ENCODE results near the gene CAAP1. TPM values are rescaled to one million over a fixed set of nuclear protein-coding genes. Genes with fewer than 3 reads are reported as not detected.

Gene CAAP1
- total and polyA plus RNA-seq, 10 of the 15 experiments (the other 5 are each of a cell fraction or from before 2014, with no cell fraction given), result 11.0 to 27.5 (median 20.5) TPM

DNA sequence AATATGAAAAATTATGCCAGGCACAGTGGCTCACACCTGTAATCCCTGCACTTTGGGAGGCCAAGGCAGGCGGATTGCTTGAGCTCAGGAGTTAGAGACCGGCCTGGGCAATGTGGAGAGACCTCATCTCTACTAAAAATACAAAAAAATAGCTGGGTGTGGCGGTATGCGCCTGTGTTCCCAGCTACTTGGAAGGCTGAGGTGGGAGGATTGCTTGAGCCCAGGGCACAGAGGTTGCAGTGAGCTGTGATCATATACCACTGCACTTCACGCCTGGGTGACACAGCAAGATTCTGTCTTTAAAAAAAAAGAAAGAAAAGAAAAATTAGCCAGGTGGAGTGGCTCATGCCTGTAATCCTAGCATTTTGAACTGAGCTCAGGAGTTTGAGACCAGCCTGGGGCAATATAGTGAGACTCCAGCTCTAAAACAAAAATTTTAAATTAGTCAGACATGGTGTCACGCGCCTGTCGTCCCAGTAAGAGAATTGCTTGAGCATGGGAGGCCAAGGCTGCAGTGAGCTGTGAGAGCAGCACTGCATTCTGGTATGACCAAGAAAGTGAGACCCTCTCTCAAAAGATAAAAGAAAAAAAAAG is 36.4 kb upstream of the CAAP1 start (continued):
- TF ChIP-seq PKNOX1 (IDR thresholded peaks at IDR 0.05), result no peak
- no peak for TF ChIP-seq CHD2 (IDR thresholded peaks at IDR 0.05; ENCODE audit: borderline replicate concordance, low read depth, low read length)

DNA sequence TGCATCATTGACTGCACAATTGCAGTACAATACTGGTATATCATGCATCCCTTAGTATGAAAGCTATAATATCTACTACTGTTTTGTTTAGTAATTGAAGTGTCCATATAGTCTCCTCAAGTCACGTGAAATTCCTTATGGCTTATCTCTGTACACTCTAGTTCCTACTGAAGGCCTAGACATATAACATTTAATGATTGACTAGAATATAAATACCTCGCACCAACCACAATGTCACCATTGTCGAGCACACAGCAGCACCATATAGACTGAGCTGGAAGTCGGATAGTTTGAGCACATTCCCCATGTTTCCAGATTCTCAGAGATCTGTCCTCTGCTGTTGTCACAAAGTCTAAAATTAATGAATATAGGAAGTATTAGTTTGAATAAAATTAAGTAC is 33.0 kb upstream of the CAAP1 start:
- H3K4me3 ChIP-seq, result no peak overlapping the region
- 97% methylated on average over 4 of the region's 4 CpGs for WGBS (ENCODE audit: insufficient coverage, insufficient replicate concordance, low lambda C conversion rate, missing lambda C conversion rate)
- DNase-seq (ENCODE audit: low read depth, low spot score) (no peak), ATAC-seq (no peak), FAIRE-seq (no peak)
- no peak overlapping the region for H3K9ac ChIP-seq (ENCODE audit: control insufficient read depth, insufficient read depth, low read length)
- no TSS peak for BruUV-seq (replicated peaks)
- in situ Hi-C loops (cut with MboI), result no loop called here
- no peak overlapping the region for H3K4me2 ChIP-seq (ENCODE audit: control insufficient read depth, insufficient read depth)
- H3K27ac ChIP-seq (ENCODE audit: control insufficient read depth, insufficient read depth), result no peak overlapping the region
- no peaks in the 10 kb centered on the region for H3K27me3 ChIP-seq (replicated peaks in 1 of 2; ENCODE audit: control insufficient read depth in 2 of 2, insufficient read depth in 2 of 2, low read length in 1 of 2)
- H3K9me3 ChIP-seq (replicated peaks; ENCODE audit: control insufficient read depth, insufficient read depth, low read length), result no peaks in the 10 kb centered on the region
- no peak overlapping the region for H2AFZ ChIP-seq (ENCODE audit: control insufficient read depth, low read depth, low read length)
- POLR2A ChIA-PET, result no interaction called here
- RAD21 ChIA-PET (ENCODE audit: unreplicated experiment), result interaction anchor here (0.6 kb wide), 1 partner anchor 107 kb away, joined by 4 read pairs; no protein-coding TSS in a partner anchor
- no peaks in the 10 kb centered on the region for H3K79me2 ChIP-seq (ENCODE audit: control insufficient read depth, insufficient read depth, low read length)
- CTCF ChIA-PET, result no interaction called here
- intact Hi-C loops (cut with micrococcal nuclease; ENCODE audit: unreplicated experiment), result no loop called here
- H3K36me3 ChIP-seq (ENCODE audit: control insufficient read depth in 2 of 2, insufficient read depth in 2 of 2, low read length in 1 of 2), result peaks cover 2 to 35% of the 10 kb centered on the region in 2 experiments
- no peaks in the 10 kb centered on the region for H4K20me1 ChIP-seq (ENCODE audit: control insufficient read depth, insufficient read depth)
- SMC1A ChIA-PET (ENCODE audit: uncharacterized antibody, unreplicated experiment), result no interaction called here
- H3K4me1 ChIP-seq (ENCODE audit: control insufficient read depth, insufficient read depth, low read length), result no peaks in the 10 kb centered on the region
- no peak for TF ChIP-seq CHD4 (IDR thresholded peaks at IDR 0.05)
- no peak for TF ChIP-seq POLR2AphosphoS5 (IDR thresholded peaks at IDR 0.05; ENCODE audit: low read length)
- TF ChIP-seq NFYB (IDR thresholded peaks at IDR 0.05; ENCODE audit: insufficient read depth, low read depth, low read length), result no peak
- TF ChIP-seq, protein P1, sequence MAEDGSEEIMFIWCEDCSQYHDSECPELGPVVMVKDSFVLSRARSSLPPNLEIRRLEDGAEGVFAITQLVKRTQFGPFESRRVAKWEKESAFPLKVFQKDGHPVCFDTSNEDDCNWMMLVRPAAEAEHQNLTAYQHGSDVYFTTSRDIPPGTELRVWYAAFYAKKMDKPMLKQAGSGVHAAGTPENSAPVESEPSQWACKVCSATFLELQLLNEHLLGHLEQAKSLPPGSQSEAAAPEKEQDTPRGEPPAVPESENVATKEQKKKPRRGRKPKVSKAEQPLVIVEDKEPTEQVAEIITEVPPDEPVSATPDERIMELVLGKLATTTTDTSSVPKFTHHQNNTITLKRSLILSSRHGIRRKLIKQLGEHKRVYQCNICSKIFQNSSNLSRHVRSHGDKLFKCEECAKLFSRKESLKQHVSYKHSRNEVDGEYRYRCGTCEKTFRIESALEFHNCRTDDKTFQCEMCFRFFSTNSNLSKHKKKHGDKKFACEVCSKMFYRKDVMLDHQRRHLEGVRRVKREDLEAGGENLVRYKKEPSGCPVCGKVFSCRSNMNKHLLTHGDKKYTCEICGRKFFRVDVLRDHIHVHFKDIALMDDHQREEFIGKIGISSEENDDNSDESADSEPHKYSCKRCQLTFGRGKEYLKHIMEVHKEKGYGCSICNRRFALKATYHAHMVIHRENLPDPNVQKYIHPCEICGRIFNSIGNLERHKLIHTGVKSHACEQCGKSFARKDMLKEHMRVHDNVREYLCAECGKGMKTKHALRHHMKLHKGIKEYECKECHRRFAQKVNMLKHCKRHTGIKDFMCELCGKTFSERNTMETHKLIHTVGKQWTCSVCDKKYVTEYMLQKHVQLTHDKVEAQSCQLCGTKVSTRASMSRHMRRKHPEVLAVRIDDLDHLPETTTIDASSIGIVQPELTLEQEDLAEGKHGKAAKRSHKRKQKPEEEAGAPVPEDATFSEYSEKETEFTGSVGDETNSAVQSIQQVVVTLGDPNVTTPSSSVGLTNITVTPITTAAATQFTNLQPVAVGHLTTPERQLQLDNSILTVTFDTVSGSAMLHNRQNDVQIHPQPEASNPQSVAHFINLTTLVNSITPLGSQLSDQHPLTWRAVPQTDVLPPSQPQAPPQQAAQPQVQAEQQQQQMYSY (CRISPR knock-in tag; IDR thresholded peaks at IDR 0.05), result no peak
- TF ChIP-seq, protein P2, sequence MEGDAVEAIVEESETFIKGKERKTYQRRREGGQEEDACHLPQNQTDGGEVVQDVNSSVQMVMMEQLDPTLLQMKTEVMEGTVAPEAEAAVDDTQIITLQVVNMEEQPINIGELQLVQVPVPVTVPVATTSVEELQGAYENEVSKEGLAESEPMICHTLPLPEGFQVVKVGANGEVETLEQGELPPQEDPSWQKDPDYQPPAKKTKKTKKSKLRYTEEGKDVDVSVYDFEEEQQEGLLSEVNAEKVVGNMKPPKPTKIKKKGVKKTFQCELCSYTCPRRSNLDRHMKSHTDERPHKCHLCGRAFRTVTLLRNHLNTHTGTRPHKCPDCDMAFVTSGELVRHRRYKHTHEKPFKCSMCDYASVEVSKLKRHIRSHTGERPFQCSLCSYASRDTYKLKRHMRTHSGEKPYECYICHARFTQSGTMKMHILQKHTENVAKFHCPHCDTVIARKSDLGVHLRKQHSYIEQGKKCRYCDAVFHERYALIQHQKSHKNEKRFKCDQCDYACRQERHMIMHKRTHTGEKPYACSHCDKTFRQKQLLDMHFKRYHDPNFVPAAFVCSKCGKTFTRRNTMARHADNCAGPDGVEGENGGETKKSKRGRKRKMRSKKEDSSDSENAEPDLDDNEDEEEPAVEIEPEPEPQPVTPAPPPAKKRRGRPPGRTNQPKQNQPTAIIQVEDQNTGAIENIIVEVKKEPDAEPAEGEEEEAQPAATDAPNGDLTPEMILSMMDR (IDR thresholded peaks at IDR 0.05 in 2 of 3, conservative IDR thresholded peaks at IDR 0.05 in 1 of 3; ENCODE audit: control insufficient read depth in 2 of 3, extremely low read depth in 1 of 3, insufficient read depth in 1 of 3, low read depth in 3 of 3, low read length in 3 of 3), result no peak
- no peak for TF ChIP-seq SRF (IDR thresholded peaks at IDR 0.05; ENCODE audit: low read depth in 2 of 2, low read length in 2 of 2)
- no peak for TF ChIP-seq CEBPB (IDR thresholded peaks at IDR 0.05; ENCODE audit: borderline replicate concordance in 1 of 2, low read depth in 2 of 2, low read length in 2 of 2)
- TF ChIP-seq ZNF217 (IDR thresholded peaks at IDR 0.05), result no peak
- no peak for TF ChIP-seq SMC3 (IDR thresholded peaks at IDR 0.05; ENCODE audit: borderline replicate concordance, low read length)
- TF ChIP-seq RELA (IDR thresholded peaks at IDR 0.05; ENCODE audit: borderline replicate concordance, partially characterized antibody), result no peak
- TF ChIP-seq SPI1 (IDR thresholded peaks at IDR 0.05; ENCODE audit: borderline replicate concordance, insufficient read depth, low read depth, low read length), result no peak
- no peak for TF ChIP-seq STAT3 (IDR thresholded peaks at IDR 0.05; ENCODE audit: low read depth, low read length)
- TF ChIP-seq SMAD5 (IDR thresholded peaks at IDR 0.05; ENCODE audit: low read depth), result no peak
